ENCODE measurements around the gene DENND2D. TPM values are rescaled to one million over a fixed set of nuclear protein-coding genes. Genes with fewer than 3 reads are reported as not detected.

DENND2D gene
- total RNA-seq, 1 donor from 2014 or later = 47.5 TPM

- peak; percentile 66 for ATAC-seq
Measured at GRCh38 chr1:111202366-111202706, 1.9 kb upstream of the DENND2D start.

DNA sequence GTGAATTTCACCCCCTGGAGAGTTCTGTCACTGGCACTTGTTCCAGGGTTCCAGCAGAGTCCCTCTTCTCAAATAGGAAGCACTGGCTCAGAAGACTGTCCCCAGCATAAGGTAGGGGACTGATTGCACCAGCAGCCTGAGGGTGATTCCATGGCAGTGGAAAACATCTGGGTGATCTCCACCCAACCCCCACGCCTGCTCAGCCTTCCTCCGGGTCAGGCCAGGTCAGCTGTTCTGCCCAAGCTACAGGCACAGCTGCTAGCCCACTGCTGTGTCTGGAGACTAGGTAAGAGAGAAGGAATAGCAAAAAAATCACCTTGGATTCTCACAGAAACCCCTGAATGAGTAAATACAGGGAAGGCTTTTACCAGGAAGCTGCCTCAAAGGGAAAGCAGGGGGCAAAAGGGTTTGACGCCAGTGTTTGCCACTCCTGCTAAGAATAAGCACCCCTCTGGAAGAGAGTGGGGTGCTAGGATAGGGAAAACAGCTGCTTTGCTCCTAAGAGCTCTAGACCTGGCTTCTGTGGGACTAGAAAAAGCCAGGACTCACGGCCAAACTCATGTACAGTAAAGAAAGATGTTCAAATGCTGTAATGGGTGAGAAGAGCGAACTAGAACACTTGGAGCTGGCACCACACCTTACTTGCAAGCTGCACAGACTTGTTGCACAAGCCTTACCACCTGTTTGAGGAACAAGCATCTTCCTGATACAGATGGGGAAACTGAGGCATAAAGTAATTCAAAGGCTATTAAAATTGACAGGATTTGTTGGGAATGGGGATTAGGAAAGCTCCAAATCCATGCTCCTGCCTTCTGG is 1.0 kb upstream of the DENND2D start:
- ATAC-seq = no peak

DNA sequence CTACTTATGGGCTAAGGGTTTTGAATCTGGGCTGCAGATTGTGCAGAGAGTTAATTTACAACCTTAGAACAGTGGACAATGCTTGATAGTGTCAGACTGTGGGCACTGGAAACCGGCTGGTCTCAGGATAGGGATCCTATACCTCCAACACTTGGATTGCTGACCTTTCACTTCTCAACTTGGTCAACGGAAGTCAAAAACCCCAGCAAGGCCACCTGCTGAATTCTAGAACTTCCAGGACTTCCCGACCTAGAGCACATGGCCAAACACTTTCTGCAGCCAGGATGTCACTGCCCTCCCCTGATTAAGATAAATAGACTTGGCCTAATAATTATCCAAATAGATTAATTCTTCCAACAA is 336 bp upstream of the DENND2D start:
- ATAC-seq = no peak

GRCh38 chr1:111199329-111199728 is 1.1 kb downstream of the DENND2D start:
- ATAC-seq = no peak

DNA sequence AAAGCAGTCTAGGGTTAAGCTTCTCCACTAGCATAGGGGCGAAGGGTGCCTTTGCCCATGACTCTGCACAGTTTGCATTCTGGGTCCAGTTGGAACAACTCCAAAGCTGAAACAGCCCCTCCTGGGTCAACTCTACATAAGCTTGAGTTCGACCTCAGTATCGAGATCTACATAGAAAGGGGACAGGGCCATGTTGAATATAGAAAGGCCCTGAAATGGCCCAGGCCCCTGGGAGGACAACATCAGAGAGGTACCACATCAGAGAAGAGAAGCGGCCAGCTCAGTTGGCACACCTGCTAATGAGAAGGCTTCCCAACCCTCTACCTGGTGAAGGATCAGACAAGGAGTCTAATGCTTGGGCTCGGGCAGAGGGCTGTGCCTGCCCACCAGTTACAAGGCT is 1.6 kb downstream of the DENND2D start:
- ATAC-seq = no peak

- ATAC-seq = no peak
Measured at GRCh38 chr1:111197598-111198284, 2.7 kb downstream of the DENND2D start.

- ATAC-seq = no peak
Measured at GRCh38 chr1:111196213-111196612, 4.2 kb downstream of the DENND2D start.

DNA sequence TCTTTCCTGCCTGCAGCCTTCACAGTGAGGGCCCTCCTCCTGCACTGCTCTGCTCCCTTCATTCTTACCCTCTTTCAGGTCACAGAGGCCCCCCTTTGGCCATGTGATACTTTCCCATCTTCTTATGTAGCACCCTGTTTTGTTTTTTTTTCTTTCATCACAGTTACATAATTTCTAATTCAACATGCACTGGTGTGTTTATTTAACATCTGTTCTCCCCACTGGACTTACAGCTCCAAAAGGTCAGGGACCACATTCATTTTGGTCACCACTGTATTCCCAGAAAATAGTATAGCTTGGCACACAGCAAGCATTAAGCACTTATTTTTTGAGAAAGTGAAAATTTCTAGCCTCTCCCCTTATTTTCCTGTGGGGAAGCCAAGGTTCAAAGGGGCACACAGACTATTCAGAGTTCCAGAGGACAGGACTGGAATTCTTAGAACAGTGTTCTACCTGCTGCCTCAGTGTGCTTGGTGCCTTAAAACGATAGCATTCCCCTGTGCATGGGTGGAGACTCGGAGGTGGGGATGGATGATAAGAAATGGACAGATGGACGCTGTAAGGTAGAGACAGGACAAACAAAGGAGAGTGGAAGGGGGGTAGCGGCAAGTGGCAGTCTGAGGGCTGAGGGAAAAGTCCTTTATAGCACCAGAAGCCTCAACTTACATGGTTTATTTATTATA is 5.3 kb downstream of the DENND2D start:
- ATAC-seq = no peak

DNA sequence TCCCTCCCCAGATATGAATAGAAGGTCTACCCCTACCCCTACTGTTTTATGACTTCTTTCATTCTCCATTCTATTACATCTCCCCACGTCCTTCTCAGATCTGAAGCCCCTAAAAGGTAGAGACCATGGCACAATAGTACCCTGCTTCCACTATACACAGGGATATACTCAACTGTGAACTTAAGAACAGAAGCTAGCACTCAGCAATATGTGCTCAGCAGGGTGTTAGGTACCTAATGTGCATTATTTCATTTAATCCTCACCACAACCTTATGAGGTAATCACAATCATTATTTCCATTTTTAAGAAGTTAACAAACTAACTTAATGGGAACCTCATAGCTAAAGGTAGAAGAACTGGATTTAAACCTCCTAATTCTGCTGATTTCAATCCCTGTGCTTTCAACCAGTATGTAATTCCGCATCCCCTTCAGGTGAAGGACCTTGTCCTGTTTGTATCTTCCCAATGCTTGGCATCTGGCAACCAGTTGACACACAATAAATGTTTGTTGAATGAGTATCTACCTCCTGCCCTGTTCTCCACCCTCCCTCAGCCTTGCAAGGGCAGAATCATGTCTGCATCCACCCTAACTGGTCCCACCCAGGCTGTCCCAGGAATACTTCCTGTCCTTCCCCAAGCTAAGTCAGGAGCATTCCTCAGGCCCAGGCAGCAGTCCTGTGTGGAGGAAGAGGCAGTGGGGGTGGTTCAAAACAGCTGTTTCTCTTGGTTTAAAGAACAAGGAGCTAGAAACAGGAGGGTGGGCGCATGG is 6.5 kb downstream of the DENND2D start:
- peak; percentile 66 for ATAC-seq

DNA sequence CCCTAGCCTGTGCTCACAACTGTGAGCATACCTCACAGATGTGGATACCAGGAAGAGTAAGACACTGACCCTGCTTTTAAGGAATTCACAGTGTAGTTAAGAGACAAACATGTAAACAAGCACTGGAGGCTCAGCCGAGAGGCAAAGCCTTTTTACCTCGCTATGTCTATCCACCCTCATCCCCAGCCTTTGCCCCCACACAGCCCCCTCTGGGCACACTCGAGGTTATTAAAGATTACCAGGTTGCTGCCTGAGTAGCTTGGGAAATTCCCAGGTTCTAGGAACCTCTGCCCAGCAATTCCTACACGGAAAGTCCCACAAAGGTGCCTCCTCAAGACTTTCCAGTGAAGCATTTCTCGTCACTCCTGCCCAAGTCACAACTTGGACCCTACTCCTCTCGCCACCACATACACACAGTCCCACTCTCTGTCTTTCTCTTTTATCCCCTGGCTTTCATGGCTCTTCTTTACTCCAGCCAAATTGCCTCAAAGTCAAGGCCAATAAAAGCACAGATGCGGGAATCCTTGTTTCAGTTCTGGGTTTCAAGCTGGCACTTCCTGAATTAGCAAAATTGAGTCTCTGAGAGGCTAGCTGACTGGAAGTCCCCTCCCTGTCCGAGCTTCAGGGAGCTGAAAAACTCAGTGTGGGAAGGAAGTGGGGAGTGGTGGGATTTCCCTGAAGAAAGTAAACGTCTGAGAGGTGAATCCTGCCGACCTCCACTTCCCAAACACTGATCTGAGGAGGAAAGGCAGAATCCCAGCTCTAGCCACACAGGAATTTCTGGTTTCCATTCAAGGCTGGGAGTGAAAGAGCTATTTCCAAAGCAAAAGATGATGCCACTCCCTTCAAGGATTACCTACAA is 7.6 kb downstream of the DENND2D start:
- ATAC-seq = peak; percentile 30

DNA sequence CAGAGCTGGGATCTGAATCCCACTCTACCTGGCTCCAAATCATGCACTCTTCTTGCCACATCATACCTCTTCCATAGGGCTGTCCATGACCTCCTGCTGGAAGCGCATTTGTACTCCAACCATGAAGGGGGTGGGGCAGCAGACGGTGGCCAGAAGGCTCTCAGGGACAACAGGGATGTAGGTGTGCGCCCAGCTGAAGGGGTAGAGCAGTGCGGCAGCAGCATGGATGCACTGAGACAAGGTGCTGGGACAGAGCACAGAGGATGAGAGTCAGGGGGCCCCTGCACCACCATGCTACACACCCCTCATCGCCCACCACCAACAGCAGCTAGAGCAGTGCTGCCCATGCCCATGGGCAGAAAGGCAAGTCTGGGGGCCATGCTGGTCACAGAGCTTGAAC is 8.4 kb downstream of the DENND2D start:
- ATAC-seq = no peak

- no peak for ATAC-seq
Measured at GRCh38 chr1:111191496-111191895, 8.9 kb downstream of the DENND2D start.

DNA sequence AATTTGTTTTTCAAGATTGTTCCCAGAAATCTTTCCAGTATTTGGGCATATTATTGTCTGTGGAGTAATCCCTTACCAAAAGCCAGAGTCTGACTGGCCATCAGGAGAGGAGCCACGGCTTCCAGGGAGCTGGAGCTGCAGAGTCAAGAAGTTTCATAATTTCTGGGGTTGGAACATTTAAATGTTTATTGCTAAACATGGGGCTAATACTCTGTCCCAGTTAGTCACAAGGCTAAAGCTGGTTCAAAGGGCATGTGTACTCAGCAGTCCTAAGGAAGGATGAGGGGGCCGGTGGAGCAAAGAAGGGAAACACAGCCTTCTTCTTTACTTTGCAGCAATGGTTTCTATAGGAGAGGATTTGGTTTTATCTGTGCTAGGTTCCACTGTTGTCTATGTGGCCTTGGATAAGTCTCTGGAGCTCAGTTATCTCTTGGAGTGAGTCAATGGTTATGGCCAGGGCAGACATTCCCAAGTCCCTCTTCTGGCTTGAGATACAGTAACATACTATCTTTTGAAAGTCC is 9.5 kb downstream of the DENND2D start:
- no peak for ATAC-seq

DNA sequence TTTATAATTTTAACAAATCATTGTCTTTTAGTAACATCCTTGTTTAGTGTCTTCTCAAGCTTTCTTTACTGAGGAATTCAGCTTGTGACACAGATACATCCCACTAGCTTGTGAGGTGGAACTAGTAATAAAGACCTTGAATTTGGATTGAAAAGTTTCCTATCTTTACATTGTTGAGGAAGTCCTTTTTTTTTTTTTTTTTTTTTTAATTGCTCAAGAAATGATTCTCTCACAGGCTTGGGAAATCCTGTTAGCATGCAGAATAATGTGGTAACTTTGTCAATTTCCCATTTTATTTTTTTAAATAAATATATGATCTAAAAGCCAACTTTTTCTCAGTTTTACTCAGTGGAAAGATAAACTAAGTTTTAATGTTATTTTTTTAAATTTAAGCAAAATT is 15.8 kb downstream of the DENND2D start:
- no peak for ATAC-seq

DNA sequence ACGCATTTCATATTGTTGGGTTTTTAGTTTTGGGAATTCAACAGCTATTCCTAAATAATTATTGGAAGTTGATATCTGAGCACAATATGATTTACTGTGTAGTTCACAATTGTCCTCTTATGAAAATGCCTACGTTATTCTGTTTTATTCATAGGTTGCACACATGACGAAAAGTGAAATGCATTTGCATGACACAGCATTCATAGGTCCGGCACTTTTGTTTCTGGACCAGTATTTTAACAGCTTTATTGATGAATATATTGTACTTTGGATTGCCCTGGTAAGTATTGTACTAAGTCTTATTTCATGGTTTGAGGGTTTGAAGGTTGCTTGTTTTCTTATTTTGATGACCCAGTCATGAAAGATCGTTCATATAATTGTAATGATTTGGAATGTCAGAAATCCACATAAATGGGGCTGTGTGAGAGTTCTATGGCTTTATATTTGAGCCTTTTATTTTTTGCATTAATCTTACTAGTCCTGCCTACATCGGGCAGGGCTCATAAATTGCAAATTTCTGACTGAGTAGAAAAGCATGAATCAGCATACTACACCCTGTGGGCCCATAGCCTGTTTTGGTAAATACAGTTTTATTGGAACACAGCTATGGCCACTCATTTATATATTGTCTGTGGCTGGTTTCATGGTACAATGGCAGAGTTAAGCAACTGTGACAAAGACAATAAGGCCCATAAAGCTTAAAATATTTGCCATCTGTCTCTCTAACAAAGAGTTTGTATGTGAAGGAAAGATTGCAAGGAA is 17.0 kb downstream of the DENND2D start:
- ATAC-seq = peak; percentile 79

DNA sequence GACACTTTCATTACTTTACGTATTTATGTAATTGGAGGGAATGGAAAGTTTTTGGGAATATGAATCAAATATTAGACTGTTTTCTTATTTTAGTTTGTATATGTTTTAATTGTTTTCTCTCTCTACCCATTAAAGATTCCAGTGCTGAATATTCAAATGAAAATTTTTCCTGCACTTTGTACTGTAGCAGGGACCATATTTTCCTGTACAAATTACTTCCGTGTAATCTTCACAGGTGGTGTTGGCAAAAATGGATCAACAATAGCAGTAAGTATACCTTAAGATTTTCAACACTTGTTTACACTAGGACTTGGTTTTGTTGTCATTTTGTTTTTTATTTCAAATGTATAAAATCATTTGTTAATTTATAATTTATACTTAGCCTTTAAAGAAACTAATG is 18.4 kb downstream of the DENND2D start:
- ATAC-seq = no peak

DNA sequence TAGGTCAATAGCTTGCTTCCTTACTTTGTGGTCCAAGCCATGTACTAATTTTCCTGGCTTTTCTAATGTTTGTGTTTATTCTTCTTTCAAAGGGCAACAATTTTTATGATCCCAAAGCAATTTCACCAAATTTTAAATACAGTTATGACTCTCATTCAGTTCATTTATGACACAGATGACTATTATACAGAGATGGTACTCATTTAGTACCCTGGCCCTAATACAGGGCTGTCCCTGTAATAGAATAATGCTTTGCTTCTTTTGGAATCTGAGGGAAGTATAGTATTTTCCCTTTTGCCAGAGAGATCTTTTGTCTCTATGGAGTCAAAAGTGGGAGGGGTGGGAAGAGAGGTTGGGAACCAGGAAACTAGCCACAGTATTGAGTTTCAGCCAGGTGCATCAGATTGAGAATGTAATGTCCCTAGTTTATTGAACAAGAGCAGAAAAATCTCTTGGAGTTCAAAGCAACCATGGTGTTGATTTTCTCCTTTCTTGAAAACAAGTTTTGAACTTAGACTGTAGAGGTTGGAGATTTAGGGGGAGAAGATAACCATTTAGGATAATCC is 20.4 kb downstream of the DENND2D start:
- no peak for ATAC-seq

DNA sequence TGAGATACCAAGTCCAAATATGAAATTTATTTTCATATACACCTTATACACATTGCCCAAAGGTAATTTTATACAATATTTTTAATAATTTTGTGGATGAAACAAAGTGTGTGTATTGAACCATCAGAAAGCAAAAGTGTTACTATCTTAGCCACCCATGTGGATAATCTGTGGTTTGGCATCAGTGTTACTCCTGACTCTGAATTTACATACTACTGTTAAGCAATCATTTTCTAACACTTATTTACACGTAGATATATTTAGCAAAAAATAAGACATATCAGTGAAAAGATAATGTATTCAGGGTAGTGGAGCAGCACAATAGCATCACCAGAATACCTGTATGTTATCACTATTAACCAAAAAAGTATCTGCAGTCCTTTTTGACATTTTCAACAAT is 23.8 kb downstream of the DENND2D start:
- ATAC-seq = no peak

GRCh38 chr1:111175349-111175748 is 25.1 kb downstream of the DENND2D start:
- no peak for ATAC-seq

DNA sequence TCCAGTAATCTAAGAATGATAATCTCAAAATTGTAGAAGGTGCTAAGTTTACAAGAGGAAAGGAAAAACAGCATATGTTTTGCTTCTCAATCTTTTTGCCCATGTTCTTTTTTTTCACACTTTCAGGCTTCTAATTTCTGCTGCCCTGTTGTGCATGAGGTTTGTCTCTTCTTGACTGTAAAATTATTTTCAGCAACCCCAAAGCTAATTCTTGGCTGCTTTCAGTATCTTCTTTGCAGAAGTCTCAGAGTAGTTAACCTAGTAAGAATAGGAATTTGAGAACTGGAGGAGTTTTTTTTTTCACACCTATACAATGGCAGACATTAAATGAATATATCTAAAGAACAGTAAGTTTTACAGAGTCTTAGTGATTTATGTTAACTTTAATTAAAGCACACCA is 26.4 kb downstream of the DENND2D start:
- ATAC-seq = no peak

- no peak for ATAC-seq
Measured at GRCh38 chr1:111172463-111172862, 28.0 kb downstream of the DENND2D start.

All from esophagus mucosa (tissue), 1 donor.